ENCODE measurements around the gene CENPO. TPM values are rescaled to one million over a fixed set of nuclear protein-coding genes. Genes with fewer than 3 reads are reported as not detected.

CENPO gene
- total RNA-seq, 2 experiments from 2014 or later = 52.0 to 56.4 TPM

DNA sequence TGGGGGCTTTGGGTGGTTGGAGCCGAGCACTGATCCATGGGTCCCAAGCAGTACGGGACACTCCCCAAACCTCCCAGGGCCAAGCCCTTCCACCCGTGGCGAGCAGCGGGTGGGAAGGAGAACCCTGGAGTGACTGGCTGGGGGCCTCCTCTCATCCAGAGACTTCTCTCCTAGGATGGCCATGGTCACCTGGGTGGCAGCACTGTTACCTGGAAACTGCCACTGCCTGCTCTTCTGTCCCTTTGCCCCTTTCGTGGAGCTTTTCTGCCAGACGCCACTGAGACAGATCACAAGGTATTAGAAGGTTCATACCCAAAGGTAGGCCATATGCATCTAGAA is 26.9 kb downstream of the CENPO start:
- DNase-seq = no peak

DNA sequence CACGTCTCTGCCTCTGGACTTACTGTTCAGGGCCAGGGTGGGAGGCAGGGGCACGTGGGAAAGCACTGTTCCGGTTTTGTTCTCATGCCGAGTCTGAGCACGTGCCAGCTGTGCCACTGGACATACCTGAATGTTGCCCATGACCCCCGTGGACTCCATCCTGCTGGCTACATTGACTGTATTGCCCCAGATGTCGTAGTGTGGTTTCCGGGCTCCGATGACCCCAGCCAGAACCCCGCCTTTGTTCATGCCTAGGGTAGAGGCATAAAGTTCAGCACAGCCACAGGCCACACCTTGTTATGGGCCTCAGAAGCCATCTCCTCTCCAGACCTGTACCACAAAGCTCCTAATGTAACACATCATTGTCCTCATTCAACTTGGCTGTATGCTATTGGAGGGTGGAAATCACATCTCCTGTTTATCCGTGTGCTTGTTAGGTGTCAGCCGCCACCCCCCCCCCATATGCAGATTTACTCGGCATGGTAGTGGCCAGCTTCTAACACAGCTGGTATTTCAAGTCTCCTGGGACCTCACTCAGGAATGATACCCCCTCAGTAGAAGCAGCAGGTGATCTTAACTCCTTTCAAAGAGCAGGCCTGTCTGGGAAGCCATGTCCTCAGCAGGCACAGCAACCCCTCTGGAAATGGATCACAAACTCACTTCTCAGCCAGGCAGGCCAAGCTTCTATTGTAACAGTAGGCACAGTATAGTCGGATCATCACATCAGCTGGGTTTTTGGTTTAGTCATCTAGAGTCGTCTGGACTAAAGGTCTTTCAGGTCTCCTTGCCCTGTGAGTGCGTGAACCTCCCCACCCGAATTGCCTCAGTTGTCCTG is 27.6 kb downstream of the CENPO start:
- CTCF ChIA-PET = interaction anchor here (0.6 to 1.5 kb wide), 3 partner anchors 11 to 411 kb away, joined by 3 to 4 read pairs (median 3); no protein-coding TSS in a partner anchor
- Mint-ChIP-seq H3K4me1 (peaks cover 5% of the 10 kb centered on the region), H3K9me3 (no peaks in the 10 kb centered on the region), H3K27me3 (no peaks in the 10 kb centered on the region), H3K27ac (no peak overlapping the region), H3K4me3 (no peak overlapping the region), H3K36me3 (ENCODE audit: low read depth) (peaks cover 63% of the 10 kb centered on the region)
- POLR2A ChIA-PET = no interaction called here
- DNase-seq = no peak

More for the DNA sequence above, 26.9 kb downstream of the CENPO start:
- ChIA-PET POLR2A (no interaction called here), CTCF (interaction anchor here (1.5 to 2.4 kb wide), 2 partner anchors 8 to 410 kb away, joined by 4 to 7 read pairs; no protein-coding TSS in a partner anchor)
- Mint-ChIP-seq H3K4me3 (no peak overlapping the region), H3K4me1 (no peaks in the 10 kb centered on the region), H3K27me3 (no peaks in the 10 kb centered on the region), H3K9me3 (no peaks in the 10 kb centered on the region), H3K27ac (no peak overlapping the region), H3K36me3 (ENCODE audit: low read depth) (peaks cover 64% of the 10 kb centered on the region)

DNA sequence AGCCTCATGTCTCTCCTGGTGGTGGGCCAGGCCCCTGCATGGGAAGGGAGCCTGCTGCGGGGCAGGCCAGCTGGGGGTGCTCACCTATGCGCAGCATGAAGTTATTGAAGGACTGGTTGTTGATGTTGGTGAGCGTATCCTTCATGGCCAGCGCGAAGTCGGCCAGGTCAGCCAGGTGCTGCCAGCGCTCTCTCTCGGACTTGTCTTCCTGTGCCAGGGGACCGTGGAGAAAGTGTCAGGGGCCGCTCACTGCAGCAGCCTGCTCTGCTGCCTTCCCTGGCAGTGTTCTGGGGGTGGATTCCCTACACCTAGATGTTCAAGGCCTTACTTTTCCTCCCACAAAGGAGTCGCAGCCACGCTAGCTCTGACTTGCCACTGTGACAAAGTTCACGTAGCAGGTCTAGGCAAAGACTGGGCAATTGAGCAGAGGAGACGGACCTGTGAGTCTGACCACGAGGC is 28.2 kb downstream of the CENPO start:
- no peak overlapping the region for H3K27ac Mint-ChIP-seq
- no peaks in the 10 kb centered on the region for H3K9me3 Mint-ChIP-seq
- H3K36me3 Mint-ChIP-seq (ENCODE audit: low read depth) = peaks cover 63% of the 10 kb centered on the region

DNA sequence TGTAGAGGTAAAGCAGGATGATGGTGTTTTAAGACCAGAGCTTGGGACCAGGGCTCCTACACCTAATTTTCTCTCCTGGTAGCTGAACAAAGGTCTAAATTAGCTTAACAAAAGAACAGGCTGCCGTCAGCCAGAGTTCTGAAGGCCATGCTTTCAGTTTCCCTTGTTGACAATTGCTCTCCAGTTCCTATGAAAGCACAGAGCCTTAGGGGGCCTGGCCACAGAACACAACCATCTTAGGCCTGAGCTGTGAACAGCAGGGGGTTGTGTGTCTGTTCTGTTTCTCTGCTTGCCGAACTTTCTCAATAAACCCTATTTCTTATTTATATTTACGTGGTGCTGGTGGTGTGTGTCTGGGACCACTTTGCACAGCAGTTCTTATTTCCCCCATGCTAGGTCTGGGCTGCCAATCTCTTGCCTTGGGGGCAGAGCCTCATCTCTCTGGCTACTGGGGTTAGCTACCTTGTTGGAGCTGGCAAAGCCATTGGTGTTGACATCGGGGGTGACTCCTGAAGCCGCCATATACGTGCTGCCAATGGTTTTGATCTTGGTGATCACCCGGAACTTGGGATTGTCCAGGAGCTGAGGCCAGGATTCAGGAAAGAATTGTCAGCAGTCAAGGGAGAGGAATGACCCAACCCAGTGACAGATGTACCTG is 29.0 kb downstream of the CENPO start:
- ChIA-PET CTCF (interaction anchor here (0.5 kb wide), 1 partner anchor 80 kb away, joined by 3 read pairs; no protein-coding TSS in a partner anchor), POLR2A (no interaction called here)
- H3K4me3 Mint-ChIP-seq = no peak overlapping the region
- H3K27me3 Mint-ChIP-seq = no peaks in the 10 kb centered on the region
- H3K9me3 Mint-ChIP-seq = no peaks in the 10 kb centered on the region
- H3K36me3 Mint-ChIP-seq (ENCODE audit: low read depth) = peaks cover 57% of the 10 kb centered on the region
- H3K4me1 Mint-ChIP-seq = peaks cover 16% of the 10 kb centered on the region
- peak; percentile 3 for DNase-seq
- no peak overlapping the region for H3K27ac Mint-ChIP-seq

More for the DNA sequence above, 28.2 kb downstream of the CENPO start:
- POLR2A ChIA-PET = no interaction called here
- H3K27me3 Mint-ChIP-seq = no peaks in the 10 kb centered on the region
- H3K4me3 Mint-ChIP-seq = no peak overlapping the region
- H3K4me1 Mint-ChIP-seq = peaks cover 11% of the 10 kb centered on the region
- DNase-seq = no peak
- CTCF ChIA-PET = interaction anchor here (0.5 to 1.5 kb wide), 3 partner anchors 29 to 412 kb away, joined by 3 to 4 read pairs (median 3); no protein-coding TSS in a partner anchor

DNA sequence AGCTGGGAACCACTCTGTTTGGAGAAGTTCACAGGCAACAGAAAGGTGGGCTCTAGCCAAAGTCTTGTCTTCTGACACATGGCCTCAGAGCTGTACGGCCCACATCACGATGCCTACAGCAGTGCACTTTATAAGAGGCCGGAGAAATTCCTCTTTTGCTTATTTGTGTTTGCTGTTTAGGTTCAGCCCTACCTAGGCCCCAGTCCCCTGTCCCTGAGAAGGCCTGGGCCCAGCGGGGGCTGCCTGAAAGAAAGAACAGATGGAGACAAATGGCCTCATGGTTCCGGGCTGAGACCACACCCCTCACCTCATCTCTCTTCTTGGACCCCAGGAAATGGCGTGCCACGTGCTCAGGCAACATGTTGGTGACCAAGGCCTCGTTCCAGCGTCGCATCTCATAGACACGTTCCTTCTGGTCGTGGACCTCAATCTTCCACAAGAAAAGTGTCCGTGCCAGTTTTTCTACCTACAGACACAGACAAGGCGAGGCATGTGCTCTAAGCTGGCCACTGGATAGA is 30.9 kb downstream of the CENPO start:
- Mint-ChIP-seq H3K4me1 (peaks cover 17% of the 10 kb centered on the region), H3K27ac (no peak overlapping the region), H3K36me3 (ENCODE audit: low read depth) (peaks cover 44% of the 10 kb centered on the region), H3K9me3 (no peaks in the 10 kb centered on the region), H3K4me3 (no peak overlapping the region), H3K27me3 (no peaks in the 10 kb centered on the region)
- POLR2A ChIA-PET = no interaction called here
- no peak for DNase-seq
- CTCF ChIA-PET = interaction anchor here (0.8 to 1.1 kb wide), 3 partner anchors 25 to 95 kb away, joined by 3 to 4 read pairs (median 4); partner anchors contain the start of genes CENPO and PTRHD1

DNA sequence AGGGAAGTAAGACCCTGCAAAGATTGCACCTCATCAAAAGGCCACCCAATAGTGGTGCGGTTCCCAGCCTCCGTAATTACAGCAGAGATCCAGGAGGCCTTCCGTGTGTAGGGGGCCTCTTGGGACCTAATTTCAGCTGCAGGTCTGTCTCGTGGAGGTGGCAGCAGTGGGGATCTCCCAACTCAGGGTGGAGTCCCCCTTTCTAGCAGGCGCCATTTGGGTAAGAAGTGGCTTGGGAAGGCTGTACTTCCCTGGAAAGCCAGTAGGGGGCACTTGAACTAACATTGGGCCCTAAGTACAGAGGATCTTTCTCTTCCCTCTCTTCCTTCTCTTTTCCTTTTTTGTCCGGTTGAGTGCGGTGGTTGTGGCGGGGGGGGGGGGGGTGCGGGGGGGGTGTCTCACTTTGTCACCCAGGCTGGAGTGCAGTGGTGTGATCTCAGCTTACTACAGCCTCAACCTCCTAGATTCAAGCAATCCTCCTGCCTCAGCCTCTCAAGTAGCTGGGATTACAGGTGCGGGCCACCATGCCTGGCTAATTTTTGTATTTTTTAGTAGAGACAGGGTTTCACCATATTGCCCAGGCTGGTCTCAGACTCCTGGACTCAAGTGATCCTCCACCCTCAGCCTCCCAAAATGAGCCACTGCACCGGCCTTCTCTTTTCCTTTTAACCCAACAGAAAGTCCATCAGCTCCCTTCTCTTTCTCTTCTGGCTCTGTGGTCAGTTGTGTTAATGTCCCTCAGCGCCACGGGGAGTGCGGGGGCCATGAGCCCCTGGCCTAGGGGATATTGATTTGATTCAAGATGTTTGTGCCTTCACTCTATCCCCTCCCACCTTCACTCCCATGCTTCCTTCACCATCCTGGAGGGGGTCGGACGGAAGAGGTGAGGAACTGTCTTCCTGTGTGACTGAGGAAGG is 32.0 kb downstream of the CENPO start:
- H3K4me1 Mint-ChIP-seq = peaks cover 17% of the 10 kb centered on the region
- no peaks in the 10 kb centered on the region for H3K9me3 Mint-ChIP-seq
- CTCF ChIA-PET = interaction anchor here (0.6 to 4.2 kb wide), 4 partner anchors 16 to 421 kb away, joined by 3 to 26 read pairs (median 3); no protein-coding TSS in a partner anchor
- peaks cover 44% of the 10 kb centered on the region for H3K36me3 Mint-ChIP-seq (ENCODE audit: low read depth)
- H3K27me3 Mint-ChIP-seq = no peaks in the 10 kb centered on the region
- peak overlapping the region; percentile 81 for H3K27ac Mint-ChIP-seq
- no peak overlapping the region for H3K4me3 Mint-ChIP-seq
- peak; percentile 31 for DNase-seq
- POLR2A ChIA-PET = no interaction called here

DNA sequence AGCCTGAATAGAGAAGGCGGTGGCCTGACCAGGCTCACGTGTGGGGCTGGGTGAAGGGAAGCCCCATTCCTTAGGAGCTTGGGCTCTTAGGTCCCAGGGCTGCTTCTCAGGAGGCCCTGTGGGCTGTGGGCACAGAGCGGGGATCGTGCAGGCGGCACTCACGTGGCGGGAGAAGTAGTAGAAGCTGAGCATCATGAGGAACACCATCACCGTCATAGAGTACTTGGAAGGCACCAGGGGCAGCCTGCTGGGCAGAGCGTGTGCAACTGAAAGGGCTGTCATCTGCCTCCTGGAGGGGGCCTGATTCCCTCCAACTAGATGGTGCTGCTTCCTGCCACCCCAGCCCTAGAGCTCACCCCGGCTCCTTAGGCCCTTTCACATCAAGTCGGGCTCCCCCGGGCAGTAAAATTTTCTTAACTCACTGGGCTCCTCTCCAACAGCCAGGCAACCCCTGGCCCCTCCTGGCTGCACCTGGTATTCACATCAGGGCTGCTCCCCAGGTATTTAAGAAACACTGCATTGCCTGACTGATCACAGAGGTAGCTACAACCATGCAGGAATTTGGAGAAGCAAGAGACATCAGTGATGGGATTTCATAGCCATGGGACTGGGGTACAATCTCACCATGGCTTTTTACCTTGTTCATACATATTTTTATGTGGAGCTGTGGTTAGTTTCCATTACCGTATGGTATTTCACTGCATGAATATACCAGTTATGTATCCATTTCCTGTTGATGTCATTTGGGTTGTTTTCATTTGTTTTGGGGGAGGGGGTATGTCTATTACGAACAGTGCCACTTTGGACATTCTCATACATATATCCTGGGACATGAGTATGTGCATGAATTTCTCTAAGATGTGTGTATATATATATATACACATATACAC is 32.9 kb downstream of the CENPO start:
- ChIA-PET CTCF (interaction anchor here (0.6 to 4.2 kb wide), 4 partner anchors 17 to 422 kb away, joined by 3 to 26 read pairs (median 3); no protein-coding TSS in a partner anchor), POLR2A (no interaction called here)
- no peaks in the 10 kb centered on the region for H3K27me3 Mint-ChIP-seq

DNA sequence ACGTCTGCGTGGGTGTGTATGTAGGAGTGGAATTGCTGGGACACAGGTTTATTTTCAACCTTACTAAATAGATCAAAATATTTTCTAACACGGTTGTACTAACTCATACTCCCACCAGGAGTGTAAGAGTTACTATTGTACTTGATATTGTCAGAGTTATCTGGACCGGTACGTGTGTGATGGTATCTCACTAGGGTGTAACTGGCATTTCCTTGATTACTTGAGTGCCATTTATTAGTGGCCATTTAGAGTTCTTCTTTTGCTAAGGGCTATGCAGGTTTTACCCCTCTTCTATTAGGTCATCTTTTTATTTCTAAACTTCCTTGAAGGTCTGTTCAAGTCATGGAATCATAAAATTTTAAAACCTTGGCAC is 33.5 kb downstream of the CENPO start:
- no peaks in the 10 kb centered on the region for H3K27me3 Mint-ChIP-seq
- POLR2A ChIA-PET = no interaction called here
- peaks cover 32% of the 10 kb centered on the region for H3K36me3 Mint-ChIP-seq (ENCODE audit: low read depth)
- no peaks in the 10 kb centered on the region for H3K9me3 Mint-ChIP-seq
- H3K4me1 Mint-ChIP-seq = peaks cover 17% of the 10 kb centered on the region
- no peak for DNase-seq
- H3K27ac Mint-ChIP-seq = peak overlapping the region; percentile 58
- CTCF ChIA-PET = interaction anchor here (0.7 to 4.2 kb wide), 8 partner anchors 8 to 417 kb away, joined by 3 to 26 read pairs (median 6); no protein-coding TSS in a partner anchor
- H3K4me3 Mint-ChIP-seq = no peak overlapping the region

More for the DNA sequence above, 32.9 kb downstream of the CENPO start:
- no peak overlapping the region for H3K4me3 Mint-ChIP-seq
- H3K27ac Mint-ChIP-seq = peak overlapping the region; percentile 81
- peaks cover 37% of the 10 kb centered on the region for H3K36me3 Mint-ChIP-seq (ENCODE audit: low read depth)
- H3K9me3 Mint-ChIP-seq = no peaks in the 10 kb centered on the region
- H3K4me1 Mint-ChIP-seq = peaks cover 17% of the 10 kb centered on the region
- no peak for DNase-seq

DNA sequence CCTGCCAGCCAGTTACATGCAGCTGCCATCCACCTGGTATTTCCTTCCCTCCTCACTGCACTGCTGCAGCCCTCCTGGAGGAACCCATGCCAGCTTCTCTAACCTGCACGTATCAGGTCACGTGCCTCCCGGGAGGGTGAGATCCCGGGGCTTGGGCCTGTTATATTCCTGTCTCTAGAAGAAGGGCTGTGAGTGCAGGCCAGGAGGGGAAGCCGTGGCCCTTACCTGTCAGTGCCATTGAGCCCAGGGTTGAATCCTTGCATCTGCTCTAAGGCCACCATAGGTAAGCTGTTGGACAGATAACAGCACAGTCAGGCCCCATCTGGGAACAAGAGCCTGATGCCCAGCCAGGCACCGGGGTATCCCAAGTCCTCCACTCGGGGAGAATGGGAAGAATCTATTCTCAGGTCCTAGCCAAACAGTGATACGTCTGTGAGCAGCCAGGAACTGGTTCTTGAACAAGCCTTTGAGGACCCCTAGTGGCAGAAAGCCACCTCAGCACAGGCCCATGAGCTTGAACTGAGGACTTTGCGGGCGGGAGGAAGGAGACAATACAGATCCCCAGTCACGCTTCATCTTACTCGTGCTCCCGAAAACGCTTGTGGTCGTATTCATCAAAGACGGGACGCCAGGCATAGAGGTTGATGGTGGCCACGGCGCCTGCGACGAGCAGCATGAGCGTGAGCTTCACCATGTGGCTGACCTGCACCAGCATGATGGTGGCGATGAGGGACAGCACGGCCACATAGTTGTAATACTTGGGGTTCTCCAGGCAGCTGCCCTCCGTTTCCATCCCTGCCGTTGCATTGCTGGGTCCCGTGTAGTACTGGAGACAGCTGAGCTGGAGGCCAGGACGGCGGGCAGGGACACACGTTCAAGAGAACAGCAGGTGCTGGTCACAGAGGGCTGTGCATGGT is 34.4 kb downstream of the CENPO start:
- Mint-ChIP-seq H3K9me3 (no peaks in the 10 kb centered on the region), H3K27ac (peak overlapping the region; percentile 58), H3K4me3 (no peak overlapping the region), H3K27me3 (no peaks in the 10 kb centered on the region), H3K36me3 (ENCODE audit: low read depth) (peaks cover 29% of the 10 kb centered on the region), H3K4me1 (peaks cover 17% of the 10 kb centered on the region)
- ChIA-PET CTCF (interaction anchor here (0.6 to 4.2 kb wide), 16 partner anchors 8 to 432 kb away, joined by 3 to 26 read pairs (median 4); partner anchors contain the start of genes CENPO and PTRHD1), POLR2A (no interaction called here)
- peak; percentile 80 for DNase-seq

DNA sequence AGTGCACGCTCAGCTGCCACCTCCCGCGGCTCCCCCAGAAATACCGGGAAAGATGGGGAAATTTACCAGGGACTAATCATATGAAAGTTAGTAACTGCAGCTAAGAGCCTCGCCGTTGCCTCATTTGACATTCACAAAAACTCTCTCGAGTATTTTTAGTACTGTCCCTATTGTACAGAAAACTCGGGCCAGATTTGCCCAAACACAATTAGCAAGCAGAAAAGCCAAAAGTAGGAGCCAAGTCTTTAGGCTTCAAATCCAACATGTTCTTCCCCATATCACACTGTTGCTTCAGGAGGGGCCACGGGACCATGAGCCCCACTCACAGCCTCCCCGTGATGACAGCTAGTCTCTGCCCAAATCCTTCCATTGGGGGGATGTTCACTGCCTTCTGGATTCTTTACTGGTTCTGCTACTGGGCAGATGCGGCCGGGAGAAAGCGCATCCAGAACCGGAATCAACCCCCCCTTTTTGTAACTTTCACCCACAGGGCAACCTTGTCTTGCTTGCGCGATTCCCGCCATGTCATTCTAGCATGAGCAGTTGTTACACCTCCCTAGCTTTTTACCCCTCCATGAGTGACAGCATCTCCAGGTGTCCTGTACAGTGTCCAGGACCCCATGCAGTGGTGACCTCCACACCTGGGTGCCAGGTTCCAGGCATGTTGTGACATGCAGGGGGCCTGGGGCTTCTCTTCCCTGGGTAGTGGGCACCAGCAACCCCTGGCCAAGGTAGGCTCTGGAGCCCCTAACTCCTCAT is 35.2 kb downstream of the CENPO start:
- peak overlapping the region; percentile 31 for H3K27ac Mint-ChIP-seq
- ChIA-PET CTCF (interaction anchor here (0.6 to 4.2 kb wide), 16 partner anchors 7 to 432 kb away, joined by 3 to 26 read pairs (median 4); partner anchors contain the start of genes CENPO and PTRHD1), POLR2A (no interaction called here)
- H3K36me3 Mint-ChIP-seq (ENCODE audit: low read depth) = peaks cover 24% of the 10 kb centered on the region
- no peak overlapping the region for H3K4me3 Mint-ChIP-seq
- DNase-seq = no peak
- H3K4me1 Mint-ChIP-seq = peaks cover 17% of the 10 kb centered on the region
- H3K27me3 Mint-ChIP-seq = no peaks in the 10 kb centered on the region
- H3K9me3 Mint-ChIP-seq = no peaks in the 10 kb centered on the region
